Airway epithelial cell (primary cell): ENCODE results near the gene CLC. TPM values are rescaled to one million over a fixed set of nuclear protein-coding genes. Genes with fewer than 3 reads are reported as not detected.

Experiments
- total RNA-seq: library from RNA; depleted of rRNA; stranded (reverse); fragments of >200 nt; gene quantifications from 2 replicates; pipeline ENCODE4 v1.2.3, GENCODE V29; 2015

CLC gene
- not detected in 2 replicates for total RNA-seq

DNA sequence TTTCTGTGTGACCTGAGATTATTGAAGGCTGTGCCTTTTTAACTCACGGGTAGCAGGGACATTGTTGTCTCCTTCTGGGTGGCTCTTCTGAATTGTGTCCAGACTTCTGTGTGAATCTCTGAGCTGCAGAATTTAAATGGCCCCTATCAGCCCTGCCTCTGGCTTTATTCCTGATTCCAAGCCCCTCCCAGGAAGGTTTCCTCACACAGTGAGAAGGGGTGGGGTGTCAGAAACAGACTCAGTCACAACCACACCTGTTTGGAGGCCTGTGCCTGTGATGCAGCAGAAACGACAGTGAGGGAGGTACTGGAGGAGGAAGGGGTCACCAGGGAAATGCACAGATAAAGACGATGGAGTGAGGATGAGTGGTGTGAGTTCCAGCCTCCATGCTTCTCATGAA lies at the start of gene CLC:
Gene CLC, minus strand, starts transcription at position 139 of the 400 bp plus-strand sequence. Its CDS starts 77 bp downstream, at position 62.

DNA sequence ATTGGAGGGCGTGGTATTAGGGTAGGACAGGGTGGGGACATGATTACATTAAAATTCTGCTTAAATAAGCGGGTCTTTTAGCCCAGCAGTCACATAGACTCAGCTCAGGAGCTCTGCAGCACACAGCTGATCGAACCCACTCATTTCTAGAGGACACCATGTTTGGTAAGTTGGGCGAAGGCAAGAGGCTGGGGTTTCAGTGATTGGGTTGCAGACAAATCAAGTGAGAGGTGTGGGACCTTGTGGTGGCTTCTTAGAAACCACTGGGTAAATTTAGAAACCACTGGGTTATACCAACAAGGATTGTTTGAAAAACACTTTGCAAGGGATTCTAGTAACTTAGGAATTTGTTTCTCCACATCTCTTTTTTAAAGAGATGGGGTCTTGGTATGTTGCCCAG lies 40.9 kb upstream of the CLC start, which contains the start of gene LEUTX:
Gene LEUTX, plus strand, starts transcription at position 92 of the 400 bp plus-strand sequence. Its CDS starts 67 bp downstream, at position 159.

DNA sequence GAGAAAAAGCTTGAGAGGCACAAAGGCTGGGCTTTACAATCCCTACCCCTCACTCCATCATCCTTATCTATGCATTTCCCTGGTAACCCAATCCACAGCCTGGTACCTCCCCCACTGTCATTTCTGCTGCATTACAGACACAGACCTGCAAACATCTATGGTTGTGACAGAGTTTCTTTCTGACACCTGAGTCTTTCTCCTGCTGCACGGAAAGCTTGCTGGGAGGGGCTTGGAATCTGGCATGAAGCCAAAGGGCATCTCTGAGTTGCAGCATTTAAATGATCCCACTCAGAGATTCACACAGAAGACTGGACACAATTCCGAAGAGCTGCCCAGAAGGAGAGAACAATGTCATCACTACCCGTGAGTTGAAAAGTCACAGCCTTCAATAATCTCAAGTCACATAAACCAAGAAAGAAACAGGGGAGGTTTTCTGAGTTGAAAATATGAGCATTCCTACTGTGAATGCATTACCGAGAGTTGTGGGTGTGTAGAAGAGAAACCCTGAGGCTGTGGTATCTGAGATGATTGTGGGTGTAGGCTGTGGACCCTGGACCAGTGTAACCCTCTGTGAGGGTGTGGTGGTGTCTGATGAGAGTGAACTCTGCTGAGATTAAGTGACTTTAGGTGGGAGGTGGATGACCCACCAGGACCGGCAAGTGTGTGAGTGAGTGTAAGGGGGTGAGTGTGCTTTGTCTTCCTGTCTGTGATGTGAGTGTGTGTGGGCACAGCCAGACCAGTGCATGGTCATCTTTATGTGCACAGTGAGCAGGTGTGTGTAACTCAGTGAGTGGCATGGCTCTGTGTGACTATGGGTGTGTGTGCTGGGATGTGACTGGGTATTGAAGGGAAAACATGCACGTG lies 33.4 kb downstream of the CLC start, which contains the start of gene LGALS14:
Gene LGALS14, plus strand, starts transcription at position 301 of the 864 bp plus-strand sequence. Its CDS starts 48 bp downstream, at position 349.

Other genes with a start within 250 kb of the CLC start
- gene DLL3, start 239.1 kb downstream of the CLC start, total RNA-seq, result 1.3 and 1.4 TPM in 2 replicates
- not detected in 2 replicates for gene SELENOV, start 222.9 kb downstream of the CLC start, total RNA-seq
- 1.7 and 3.4 TPM in 2 replicates for gene EID2B, start 205.2 kb downstream of the CLC start, total RNA-seq
- gene EID2, start 197.9 kb downstream of the CLC start, total RNA-seq, result 7.9 and 16.6 TPM in 2 replicates
- not detected in 2 replicates for gene LGALS13, start 135.5 kb downstream of the CLC start, total RNA-seq
- not detected in 2 replicates for gene LGALS16, start 82.1 kb downstream of the CLC start, total RNA-seq
- not detected in 2 replicates for gene LGALS14, start 33.5 kb downstream of the CLC start, total RNA-seq
- not detected in 2 replicates for gene LEUTX, start 40.8 kb upstream of the CLC start, total RNA-seq
- 13.5 and 14.0 TPM in 2 replicates for gene DYRK1B, start 96.1 kb upstream of the CLC start, total RNA-seq
- 215 and 226 TPM in 2 replicates for gene FBL, start 108.3 kb upstream of the CLC start, total RNA-seq
- 0.23 and 0.49 TPM in 2 replicates for gene FCGBP, start 196.6 kb upstream of the CLC start, total RNA-seq
- gene PSMC4, start 233.1 kb upstream of the CLC start, total RNA-seq, result 111 and 129 TPM in 2 replicates